Measurements from ENCODE around the gene LPCAT3. TPM values are rescaled to one million over a fixed set of nuclear protein-coding genes. Genes with fewer than 3 reads are reported as not detected.
"Not testable (repeated sequence)": the region's sequence is repeated elsewhere in the genome, so short reads cannot be mapped to it uniquely, and the experiment has no call there.

The LPCAT3 gene
- total RNA-seq, 5 donors from 2014 or later (not counting 1 experiment from before 2014, with no cell fraction given): 19.3 to 27.6 (median 22.6) TPM

- Histone ChIP-seq H3K4me1 (ENCODE audit: control insufficient read depth in 1 of 2, extremely low read depth in 1 of 2, insufficient read depth in 2 of 2, low read length in 2 of 2) (peaks cover 9 to 21% of the 10 kb centered on the region in 2 experiments), H3K4me3 (ENCODE audit: control insufficient read depth in 1 of 2, extremely low read depth in 1 of 2, low read length in 1 of 2) (peak overlapping the region in 1 of 2 donors; percentile 95), H3K9me3 (no peaks in the 10 kb centered on the region), H3K27me3 (replicated peaks in 1 of 2; ENCODE audit: control insufficient read depth in 2 of 2, extremely low read depth in 1 of 2, insufficient read depth in 2 of 2, low read length in 1 of 2) (no peaks in the 10 kb centered on the region), H3K36me3 (ENCODE audit: control insufficient read depth in 2 of 2, extremely low read depth in 1 of 2, insufficient read depth in 1 of 2, low read length in 1 of 2) (peaks cover 0 to 22% of the 10 kb centered on the region in 2 donors), H3K27ac (ENCODE audit: low read length) (no peak overlapping the region)
- no CpG with 5 or more reads among the region's 6 CpGs for WGBS (ENCODE audit: insufficient coverage)
- Mint-ChIP-seq H3K9me3 (no peaks in the 10 kb centered on the region), H3K4me1 (peaks cover 33 to 42% (median 35%) of the 10 kb centered on the region in 3 donors), H3K27ac (peak overlapping the region in 1 of 2 donors; percentile 80), H3K36me3 (peaks cover 13% of the 10 kb centered on the region), H3K27me3 (no peaks in the 10 kb centered on the region), H3K4me3 (peak overlapping the region; percentile 89 to 98 (median 91))
- DNase-seq (no peak), ATAC-seq (replicated peaks in 1 of 4) (no peak)
- ChIA-PET POLR2A (interaction anchor here in 1 of 2 donors (1.2 kb wide), 1 partner anchor 12 kb away, joined by 6 read pairs; no protein-coding TSS in a partner anchor), CTCF (interaction anchor here (1.2 to 1.7 kb wide), 3 partner anchors 72 to 148 kb away, joined by 3 to 16 read pairs (median 6); partner anchors contain the start of genes C12orf57 (in 1 of the 2) and RNU7-1 (in 1 of the 2))
These were observed 1.2 kb downstream of the LPCAT3 start for GRCh38 chr12:7016958-7017571.

- Histone ChIP-seq H3K36me3 (ENCODE audit: control insufficient read depth in 2 of 2, extremely low read depth in 1 of 2, insufficient read depth in 1 of 2, low read length in 1 of 2) (peaks cover 0 to 28% of the 10 kb centered on the region in 2 donors), H3K4me3 (ENCODE audit: control insufficient read depth in 1 of 2, extremely low read depth in 1 of 2, low read length in 1 of 2) (no peak overlapping the region), H3K27ac (ENCODE audit: low read length) (no peak overlapping the region), H3K4me1 (ENCODE audit: control insufficient read depth in 1 of 2, extremely low read depth in 1 of 2, insufficient read depth in 2 of 2, low read length in 2 of 2) (peaks cover 9 to 21% of the 10 kb centered on the region in 2 experiments), H3K27me3 (replicated peaks in 1 of 2; ENCODE audit: control insufficient read depth in 2 of 2, extremely low read depth in 1 of 2, insufficient read depth in 2 of 2, low read length in 1 of 2) (no peaks in the 10 kb centered on the region), H3K9me3 (no peaks in the 10 kb centered on the region)
- CTCF ChIA-PET: no interaction called here
- POLR2A ChIA-PET: no interaction called here
- Mint-ChIP-seq H3K27ac (no peak overlapping the region), H3K4me1 (peaks cover 33 to 42% (median 35%) of the 10 kb centered on the region in 3 donors), H3K36me3 (peaks cover 13% of the 10 kb centered on the region), H3K4me3 (no peak overlapping the region), H3K27me3 (no peaks in the 10 kb centered on the region), H3K9me3 (no peaks in the 10 kb centered on the region)
- WGBS (ENCODE audit: insufficient coverage): 92% methylated on average over 1 of the region's 6 CpGs
- DNase-seq: no peak
- no peak for ATAC-seq (replicated peaks in 1 of 4)
These were observed 2.5 kb downstream of the LPCAT3 start for GRCh38 chr12:7015555-7016370.

GRCh38 chr12:7013101-7013500 lies 5.2 kb downstream of the LPCAT3 start:
- H3K4me1 Mint-ChIP-seq: peaks cover 42 to 49% (median 45%) of the 10 kb centered on the region in 3 donors
- H3K27ac Mint-ChIP-seq: no peak overlapping the region
- CTCF ChIA-PET: interaction anchor here in 1 of 2 donors (1.2 kb wide), 1 partner anchor 37 kb away, joined by 3 read pairs; no protein-coding TSS in a partner anchor

GRCh38 chr12:7012024-7012607 lies 6.2 kb downstream of the LPCAT3 start:
- Mint-ChIP-seq H3K27me3 (no peaks in the 10 kb centered on the region), H3K9me3 (no peaks in the 10 kb centered on the region), H3K4me3 (no peak overlapping the region), H3K36me3 (peaks cover 13% of the 10 kb centered on the region), H3K4me1 (peaks cover 39 to 43% (median 41%) of the 10 kb centered on the region in 3 donors), H3K27ac (no peak overlapping the region)
- Histone ChIP-seq H3K9me3 (no peaks in the 10 kb centered on the region), H3K36me3 (ENCODE audit: control insufficient read depth in 2 of 2, extremely low read depth in 1 of 2, insufficient read depth in 1 of 2, low read length in 1 of 2) (peaks cover 6 to 32% of the 10 kb centered on the region in 2 donors), H3K4me3 (ENCODE audit: control insufficient read depth in 1 of 2, extremely low read depth in 1 of 2, low read length in 1 of 2) (no peak overlapping the region), H3K4me1 (ENCODE audit: control insufficient read depth in 1 of 2, extremely low read depth in 1 of 2, insufficient read depth in 2 of 2, low read length in 2 of 2) (peaks cover 3 to 5% of the 10 kb centered on the region in 2 experiments), H3K27ac (ENCODE audit: low read length) (no peak overlapping the region), H3K27me3 (replicated peaks in 1 of 2; ENCODE audit: control insufficient read depth in 2 of 2, extremely low read depth in 1 of 2, insufficient read depth in 2 of 2, low read length in 1 of 2) (no peaks in the 10 kb centered on the region)
- CTCF ChIA-PET: interaction anchor here (0.6 to 1.2 kb wide), 2 partner anchors 9 to 36 kb away, joined by 3 read pairs; no protein-coding TSS in a partner anchor
- 100% methylated on average over 2 of the region's 4 CpGs for WGBS (ENCODE audit: insufficient coverage)
- DNase-seq: no peak
- POLR2A ChIA-PET: no interaction called here
- no peak for ATAC-seq (replicated peaks in 1 of 4)

More at GRCh38 chr12:7013101-7013500, 5.2 kb downstream of the LPCAT3 start:
- ATAC-seq (replicated peaks in 1 of 4) (no peak), DNase-seq (no peak)
- peaks cover 6 to 32% of the 10 kb centered on the region in 2 donors for H3K36me3 ChIP-seq (ENCODE audit: control insufficient read depth in 2 of 2, extremely low read depth in 1 of 2, insufficient read depth in 1 of 2, low read length in 1 of 2)
- no peaks in the 10 kb centered on the region for H3K9me3 Mint-ChIP-seq
- peaks cover 13% of the 10 kb centered on the region for H3K36me3 Mint-ChIP-seq
- no peaks in the 10 kb centered on the region for H3K27me3 ChIP-seq (replicated peaks in 1 of 2; ENCODE audit: control insufficient read depth in 2 of 2, extremely low read depth in 1 of 2, insufficient read depth in 2 of 2, low read length in 1 of 2)
- peaks cover 9 to 14% of the 10 kb centered on the region in 2 experiments for H3K4me1 ChIP-seq (ENCODE audit: control insufficient read depth in 1 of 2, extremely low read depth in 1 of 2, insufficient read depth in 2 of 2, low read length in 2 of 2)
- H3K9me3 ChIP-seq: no peaks in the 10 kb centered on the region
- POLR2A ChIA-PET: no interaction called here
- 81% methylated on average over 3 of the region's 3 CpGs for WGBS (ENCODE audit: insufficient coverage)
- H3K4me3 ChIP-seq (ENCODE audit: control insufficient read depth in 1 of 2, extremely low read depth in 1 of 2, low read length in 1 of 2): no peak overlapping the region
- H3K27me3 Mint-ChIP-seq: no peaks in the 10 kb centered on the region
- no peak overlapping the region for H3K27ac ChIP-seq (ENCODE audit: low read length)
- no peak overlapping the region for H3K4me3 Mint-ChIP-seq

- peaks cover 31 to 36% (median 34%) of the 10 kb centered on the region in 3 donors for H3K4me1 Mint-ChIP-seq
- H3K36me3 ChIP-seq (ENCODE audit: control insufficient read depth in 2 of 2, extremely low read depth in 1 of 2, insufficient read depth in 1 of 2, low read length in 1 of 2): peaks cover 6 to 34% of the 10 kb centered on the region in 2 donors
- DNase-seq; H3K4me1 ChIP-seq (ENCODE audit: control insufficient read depth in 1 of 2, extremely low read depth in 1 of 2, insufficient read depth in 2 of 2, low read length in 2 of 2); H3K4me3 Mint-ChIP-seq; H3K27ac Mint-ChIP-seq; H3K9me3 ChIP-seq; H3K27ac ChIP-seq (ENCODE audit: low read length); CTCF ChIA-PET; H3K4me3 ChIP-seq (ENCODE audit: control insufficient read depth in 1 of 2, extremely low read depth in 1 of 2, low read length in 1 of 2); ATAC-seq (replicated peaks in 1 of 4); H3K9me3 Mint-ChIP-seq; H3K27me3 Mint-ChIP-seq; H3K27me3 ChIP-seq (replicated peaks in 1 of 2; ENCODE audit: control insufficient read depth in 2 of 2, extremely low read depth in 1 of 2, insufficient read depth in 2 of 2, low read length in 1 of 2): not testable (repeated sequence)
- peaks cover 13% of the 10 kb centered on the region for H3K36me3 Mint-ChIP-seq
- POLR2A ChIA-PET: interaction anchor here in 1 of 2 donors (0.6 kb wide), 1 partner anchor 485 kb away, joined by 6 read pairs; no protein-coding TSS in a partner anchor
- 100% methylated on average over 2 of the region's 4 CpGs for WGBS (ENCODE audit: insufficient coverage)
These were observed 6.9 kb downstream of the LPCAT3 start for GRCh38 chr12:7011398-7011797.

GRCh38 chr12:7009512-7009911 lies 8.8 kb downstream of the LPCAT3 start:
- ChIA-PET CTCF (interaction anchor here (0.6 to 0.9 kb wide), 2 partner anchors 9 to 19 kb away, joined by 4 to 7 read pairs; partner anchors contain the start of gene LPCAT3 (in 1 of the 2)), POLR2A (interaction anchor here in 1 of 2 donors (1.0 kb wide), 1 partner anchor 21 kb away, joined by 3 read pairs; no protein-coding TSS in a partner anchor)
- Histone ChIP-seq H3K4me1 (ENCODE audit: control insufficient read depth in 1 of 2, extremely low read depth in 1 of 2, insufficient read depth in 2 of 2, low read length in 2 of 2) (no peaks in the 10 kb centered on the region), H3K27ac (ENCODE audit: low read length) (no peak overlapping the region), H3K27me3 (replicated peaks in 1 of 2; ENCODE audit: control insufficient read depth in 2 of 2, extremely low read depth in 1 of 2, insufficient read depth in 2 of 2, low read length in 1 of 2) (no peaks in the 10 kb centered on the region), H3K4me3 (ENCODE audit: control insufficient read depth in 1 of 2, extremely low read depth in 1 of 2, low read length in 1 of 2) (no peak overlapping the region), H3K36me3 (ENCODE audit: control insufficient read depth in 2 of 2, extremely low read depth in 1 of 2, insufficient read depth in 1 of 2, low read length in 1 of 2) (peaks cover 6 to 30% of the 10 kb centered on the region in 2 donors), H3K9me3 (no peaks in the 10 kb centered on the region)
- Mint-ChIP-seq H3K4me1 (peaks cover 22 to 29% (median 28%) of the 10 kb centered on the region in 3 donors), H3K36me3 (peaks cover 13% of the 10 kb centered on the region), H3K4me3 (no peak overlapping the region), H3K27ac (no peak overlapping the region), H3K9me3 (no peaks in the 10 kb centered on the region), H3K27me3 (no peaks in the 10 kb centered on the region)
- DNase-seq: no peak
- ATAC-seq (replicated peaks in 1 of 4): no peak
